BLaER1 (cell line): ENCODE results near the gene MLLT3.

Source experiments
- H3K27ac ChIP-seq: shearing (Covaris generic); formaldehyde crosslinking; 2 replicates; pipeline ENCODE4 v1.8.1; 2022
- H3K27me3 ChIP-seq: shearing (Covaris generic); formaldehyde crosslinking; 2 replicates; pipeline ENCODE4 v1.8.1; 2022
- H3K36me3 ChIP-seq: shearing (Covaris generic); formaldehyde crosslinking; 2 replicates; pipeline ENCODE4 v1.8.1; 2022
- H3K4me1 ChIP-seq: shearing (Covaris generic); formaldehyde crosslinking; 2 replicates; pipeline ENCODE4 v1.8.1; 2022
- H3K4me2 ChIP-seq: shearing (Covaris generic); formaldehyde crosslinking; 2 replicates; pipeline ENCODE4 v1.8.1; 2022
- H3K4me3 ChIP-seq: shearing (Covaris generic); formaldehyde crosslinking; 2 replicates; pipeline ENCODE4 v1.8.1; 2022
- H3K9ac ChIP-seq: shearing (Covaris generic); formaldehyde crosslinking; 2 replicates; pipeline ENCODE4 v1.8.1; 2022
- H3K9me3 ChIP-seq: shearing (Covaris generic); formaldehyde crosslinking; 2 replicates; pipeline ENCODE4 v1.8.1; 2022
- H4K20me1 ChIP-seq: shearing (Covaris generic); formaldehyde crosslinking; 2 replicates; pipeline ENCODE4 v1.8.1; 2022
- Cebpa-rat ChIP-seq: shearing (Covaris generic); IDR thresholded peaks from 2 replicates; pipeline ENCODE4 v1.8.1; 2022

MLLT3 gene

DNA sequence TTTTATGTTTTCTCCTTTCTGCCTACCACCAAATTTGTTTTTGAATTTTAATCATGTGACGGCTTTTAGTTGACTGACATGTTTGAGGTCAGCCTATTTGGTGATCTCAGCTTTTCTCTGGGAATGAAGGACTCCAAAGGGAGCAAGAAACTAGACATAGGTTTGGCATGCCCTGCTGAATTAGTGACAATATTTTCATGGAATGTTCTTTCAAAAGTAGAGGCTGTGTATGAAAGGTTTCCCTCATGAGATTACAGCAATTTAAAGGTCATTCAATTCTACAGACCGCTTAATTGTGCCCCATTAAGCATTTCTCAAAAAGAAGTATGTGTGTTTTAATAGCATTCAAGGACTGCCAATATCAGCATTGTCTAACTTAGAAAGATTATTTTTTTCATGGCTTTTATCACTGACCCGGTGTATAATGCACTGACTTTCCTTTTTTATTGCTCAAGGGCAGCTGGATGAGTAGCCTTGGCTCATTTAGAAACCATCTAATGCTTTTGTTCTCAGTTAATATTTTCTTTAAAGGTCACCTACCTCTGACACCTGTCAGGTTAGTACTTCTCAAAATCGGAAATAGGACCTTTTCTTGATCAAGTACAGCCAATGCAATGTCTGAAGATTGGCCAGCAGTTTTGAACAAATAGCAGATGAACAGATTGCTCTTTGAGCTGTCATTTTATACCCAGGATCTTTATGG, 8.1 kb upstream of the MLLT3 start:
- peaks cover 8% of the 10 kb centered on the region; the same call in 1 of the 2 replicates for H3K27me3 ChIP-seq
- H4K20me1 ChIP-seq, result no peaks in the 10 kb centered on the region
- H3K4me3 ChIP-seq, result no peak overlapping the region
- no peak overlapping the region for H3K9ac ChIP-seq
- no peak overlapping the region for H3K27ac ChIP-seq
- TF ChIP-seq Cebpa-rat, result no peak
- H3K4me1 ChIP-seq, result no peaks in the 10 kb centered on the region
- no peak overlapping the region for H3K4me2 ChIP-seq
- no peaks in the 10 kb centered on the region for H3K9me3 ChIP-seq
- no peaks in the 10 kb centered on the region for H3K36me3 ChIP-seq

DNA sequence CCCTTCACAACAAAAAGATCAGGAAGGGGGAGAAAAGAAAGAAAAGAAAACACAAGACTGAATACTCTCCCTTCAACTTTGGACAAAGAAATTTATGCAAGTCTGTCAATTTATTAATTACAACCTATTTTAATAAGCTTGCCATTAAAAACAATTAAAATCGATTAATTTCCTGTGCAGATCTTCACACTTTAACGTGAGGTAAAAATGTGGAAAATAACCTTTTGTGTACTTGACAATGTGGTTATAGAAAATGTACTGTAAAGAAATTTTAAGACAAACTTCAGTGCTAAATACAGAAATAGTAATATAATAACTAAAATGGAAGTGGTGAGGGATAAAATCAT, 2.7 kb upstream of the MLLT3 start:
- Histone ChIP-seq H3K4me3 (no peak overlapping the region), H3K27me3 (peaks cover 43% of the 10 kb centered on the region)

DNA sequence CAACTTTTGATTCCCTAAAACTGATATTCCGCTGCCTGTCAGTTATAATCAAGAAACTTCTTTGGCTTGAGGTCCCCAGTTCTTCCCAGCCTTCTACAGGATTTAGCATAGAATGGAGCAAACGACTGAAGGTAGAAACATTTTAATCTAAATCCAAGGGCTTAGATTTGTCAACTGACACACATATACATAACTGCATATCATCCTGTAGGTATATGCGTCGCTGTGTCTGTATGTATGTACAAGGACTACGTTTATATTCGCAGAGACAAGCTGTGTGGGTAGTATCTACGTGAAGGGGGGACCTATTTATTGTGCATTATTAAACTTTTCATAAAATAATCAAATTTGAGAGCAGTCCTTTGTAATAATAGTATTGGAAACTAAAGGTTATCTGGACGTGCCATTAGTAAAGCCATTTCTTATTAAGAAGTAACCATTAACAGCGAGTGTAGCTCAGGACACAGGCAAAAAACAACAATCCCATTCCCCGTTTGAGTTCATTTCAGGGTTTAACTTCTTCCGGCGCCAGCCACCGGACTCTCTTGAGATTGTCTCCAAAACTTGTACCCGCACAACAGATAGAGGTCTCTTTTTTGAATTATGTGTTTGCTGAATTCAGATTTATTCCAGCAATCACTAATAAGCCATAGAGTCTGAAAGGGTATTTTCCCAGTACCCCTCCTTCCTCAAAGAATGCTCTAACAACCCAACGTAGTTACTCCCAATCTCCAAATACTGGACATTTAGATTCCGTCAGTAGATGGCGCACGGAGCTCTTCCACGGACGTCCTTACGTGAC, 2.1 kb upstream of the MLLT3 start:
- peaks cover 37% of the 10 kb centered on the region for H4K20me1 ChIP-seq
- no peak overlapping the region for H3K27ac ChIP-seq
- TF ChIP-seq Cebpa-rat, result no peak
- H3K4me1 ChIP-seq, result peaks cover 41% of the 10 kb centered on the region
- no peak overlapping the region for H3K9ac ChIP-seq
- no peaks in the 10 kb centered on the region for H3K9me3 ChIP-seq
- peaks cover 47% of the 10 kb centered on the region for H3K27me3 ChIP-seq
- H3K4me2 ChIP-seq, result peak overlapping the region; percentile 98
- no peaks in the 10 kb centered on the region for H3K36me3 ChIP-seq
- 0 out of 2 replicates have a peak overlapping the region, but pooled peaks have one; percentile 27 for H3K4me3 ChIP-seq

More for the DNA sequence above, 2.7 kb upstream of the MLLT3 start:
- TF ChIP-seq Cebpa-rat, result no peak
- Histone ChIP-seq H3K4me1 (peaks cover 39% of the 10 kb centered on the region), H3K9ac (no peak overlapping the region), H4K20me1 (peaks cover 31% of the 10 kb centered on the region), H3K27ac (no peak overlapping the region), H3K36me3 (no peaks in the 10 kb centered on the region), H3K9me3 (no peaks in the 10 kb centered on the region), H3K4me2 (peak overlapping the region; percentile 56)

DNA sequence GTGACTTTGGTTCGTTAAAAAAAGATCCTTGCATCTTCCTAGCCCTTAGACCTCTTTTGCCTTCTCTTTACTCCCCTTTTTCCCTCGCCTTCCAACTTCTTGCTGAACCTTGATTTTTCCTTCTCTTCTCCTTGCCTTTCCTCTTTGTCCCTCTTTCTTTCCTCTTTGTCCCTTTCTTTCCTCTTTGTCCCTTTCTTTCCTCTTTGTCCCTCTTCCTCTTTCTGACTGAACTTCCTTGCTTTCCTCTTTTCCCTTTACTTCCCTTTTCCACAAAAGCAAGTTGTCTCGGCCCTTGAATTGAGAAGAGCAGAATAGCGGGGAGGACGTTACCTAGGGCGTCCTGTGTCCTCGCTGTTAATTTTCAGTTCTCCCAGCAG, 1.4 kb upstream of the MLLT3 start:
- H3K27me3 ChIP-seq, result peaks cover 53% of the 10 kb centered on the region

DNA sequence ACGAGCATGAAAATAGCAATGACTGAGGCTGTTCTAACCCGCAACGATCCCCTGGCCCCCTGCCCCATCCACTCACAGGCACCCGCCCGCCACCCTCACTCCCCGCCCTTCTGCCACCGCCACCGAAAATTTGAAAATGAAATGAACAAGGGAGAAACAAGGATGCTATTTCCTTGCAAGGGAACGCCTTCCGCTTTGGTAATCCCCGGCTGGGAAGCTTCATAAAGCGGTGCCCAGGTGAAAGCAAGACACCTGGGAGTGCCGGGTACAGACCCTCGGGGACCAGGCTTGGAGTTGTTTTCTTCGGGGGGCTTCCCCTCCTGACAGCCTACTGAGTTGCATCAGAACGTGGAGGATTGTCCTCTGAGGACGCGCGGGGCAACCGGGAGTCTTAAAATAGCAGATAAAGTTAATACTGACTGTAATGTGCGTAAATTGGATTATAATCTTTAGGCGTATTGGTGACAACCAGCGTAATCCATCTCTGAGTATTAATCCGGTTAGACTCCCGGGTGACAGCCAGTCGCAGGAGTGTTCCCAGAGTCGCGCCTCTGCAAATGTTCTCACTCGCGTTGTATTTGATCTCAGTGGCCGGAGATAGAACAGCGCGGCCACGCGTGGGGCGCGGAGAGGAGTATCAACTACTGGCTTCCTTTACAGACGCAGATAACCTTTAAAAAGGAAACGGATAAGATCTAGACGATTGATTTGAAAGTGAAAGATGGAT, 885 bp upstream of the MLLT3 start:
- H3K27me3 ChIP-seq, result peaks cover 59% of the 10 kb centered on the region
- H3K36me3 ChIP-seq, result no peaks in the 10 kb centered on the region
- H3K27ac ChIP-seq, result no peak overlapping the region
- no peaks in the 10 kb centered on the region for H3K9me3 ChIP-seq
- peak overlapping the region; percentile 98 for H3K4me2 ChIP-seq
- peaks cover 40% of the 10 kb centered on the region for H4K20me1 ChIP-seq
- no peak for TF ChIP-seq Cebpa-rat
- no peak overlapping the region for H3K9ac ChIP-seq
- H3K4me1 ChIP-seq, result peaks cover 41% of the 10 kb centered on the region
- peak overlapping the region; percentile 75 for H3K4me3 ChIP-seq

More for the DNA sequence above, 1.4 kb upstream of the MLLT3 start:
- no peaks in the 10 kb centered on the region for H3K36me3 ChIP-seq
- H3K4me3 ChIP-seq, result peak overlapping the region; percentile 75
- no peaks in the 10 kb centered on the region for H3K9me3 ChIP-seq
- H3K4me1 ChIP-seq, result peaks cover 41% of the 10 kb centered on the region
- H3K4me2 ChIP-seq, result peak overlapping the region; percentile 98
- TF ChIP-seq Cebpa-rat, result no peak
- H3K9ac ChIP-seq, result no peak overlapping the region
- no peak overlapping the region for H3K27ac ChIP-seq
- H4K20me1 ChIP-seq, result peaks cover 40% of the 10 kb centered on the region

DNA sequence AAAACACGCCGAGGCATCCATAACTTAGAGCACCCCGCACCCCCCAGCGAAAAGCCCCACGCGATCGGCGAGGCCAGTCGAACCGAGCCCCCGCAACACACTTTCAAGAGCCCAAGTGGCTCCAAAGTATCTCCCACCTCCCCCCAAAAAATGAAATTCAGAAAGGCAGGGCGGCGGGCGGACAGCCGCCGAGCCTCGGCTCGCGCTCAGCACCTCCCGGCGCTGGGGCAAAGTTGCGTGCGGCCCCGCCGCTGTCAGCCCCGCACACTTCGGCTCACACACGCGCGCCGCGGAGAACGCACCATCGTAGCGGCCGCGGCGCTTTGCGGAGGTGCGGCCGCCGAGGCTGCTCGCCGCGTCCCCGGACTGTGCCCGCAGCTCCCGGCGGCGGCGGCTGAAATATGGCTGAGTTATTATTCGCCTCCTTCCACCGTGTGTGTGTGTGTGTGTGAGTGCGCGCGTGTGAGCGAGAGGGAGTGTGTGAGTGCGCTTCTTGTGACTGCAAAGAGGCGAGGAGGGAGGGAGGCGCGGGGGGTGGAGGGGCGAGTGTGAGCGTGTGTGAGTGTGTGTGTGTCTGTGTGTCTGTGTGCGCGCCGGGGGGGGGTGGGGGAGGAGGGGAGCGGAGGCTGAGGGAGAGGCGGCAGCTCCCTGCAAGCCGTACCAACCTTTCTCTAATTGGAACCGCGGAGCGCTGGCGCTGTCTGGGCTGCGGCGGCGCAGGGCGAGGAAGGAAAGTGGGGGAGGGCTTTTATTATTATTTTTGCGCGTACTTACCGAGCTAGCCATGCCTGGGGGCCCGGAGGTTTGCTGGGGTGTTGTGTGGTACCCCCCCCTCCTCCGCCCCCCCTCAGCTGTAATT, 599 bp downstream of the MLLT3 start:
- H3K27me3 ChIP-seq, result peaks cover 65% of the 10 kb centered on the region
- H3K9ac ChIP-seq, result peak overlapping the region; percentile 58; the same call in 1 of the 2 replicates
- peak overlapping the region; percentile 98 for H3K4me2 ChIP-seq
- H3K36me3 ChIP-seq, result no peaks in the 10 kb centered on the region
- no peaks in the 10 kb centered on the region for H3K9me3 ChIP-seq
- no peak overlapping the region for H3K27ac ChIP-seq
- peaks cover 41% of the 10 kb centered on the region for H3K4me1 ChIP-seq
- peaks cover 40% of the 10 kb centered on the region for H4K20me1 ChIP-seq
- no peak for TF ChIP-seq Cebpa-rat
- peak overlapping the region; percentile 75 for H3K4me3 ChIP-seq

DNA sequence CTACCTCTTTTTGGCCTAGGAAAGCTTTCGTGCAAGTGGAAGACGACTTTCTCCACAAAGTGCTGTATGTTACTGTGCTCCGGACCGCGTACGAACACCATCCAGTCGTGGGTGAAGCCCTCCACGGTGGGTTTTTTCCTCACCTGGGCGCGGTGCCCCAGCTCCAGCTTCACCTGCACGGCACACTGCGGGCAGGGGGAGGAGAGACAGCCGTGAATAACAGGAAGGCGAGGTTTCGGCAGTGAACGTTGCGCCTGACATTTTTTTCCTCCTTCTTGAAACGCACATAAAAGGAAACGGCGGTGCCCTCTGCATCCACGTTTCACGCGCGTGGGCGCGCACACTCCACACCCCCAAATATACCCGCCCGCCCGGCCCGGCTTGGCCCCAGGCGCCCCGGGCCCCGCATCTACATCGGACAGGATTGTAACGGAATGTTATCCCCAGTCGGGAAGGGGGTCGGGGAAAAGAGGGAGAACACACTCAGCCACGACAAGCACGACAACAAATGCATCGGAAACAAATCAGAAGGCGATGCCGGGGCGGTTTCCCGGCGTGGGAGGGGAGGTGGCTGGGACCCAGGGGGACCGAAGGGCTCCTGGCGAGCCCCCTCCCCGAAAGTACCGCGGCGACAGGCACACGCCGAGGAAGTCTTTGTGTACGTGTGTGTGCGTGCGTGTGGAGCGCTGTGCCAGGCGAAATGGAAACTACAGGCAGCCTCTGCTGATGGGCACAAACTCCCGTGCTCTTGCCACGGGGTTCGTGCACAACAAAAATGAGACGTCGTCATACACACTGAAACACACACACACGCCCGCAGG, 1.4 kb downstream of the MLLT3 start:
- no peak for TF ChIP-seq Cebpa-rat
- Histone ChIP-seq H3K27me3 (peaks cover 65% of the 10 kb centered on the region), H3K4me1 (peaks cover 41% of the 10 kb centered on the region), H3K4me2 (peak overlapping the region; percentile 98), H3K9me3 (no peaks in the 10 kb centered on the region), H3K36me3 (no peaks in the 10 kb centered on the region), H4K20me1 (peaks cover 40% of the 10 kb centered on the region), H3K4me3 (peak overlapping the region; percentile 75), H3K9ac (peak overlapping the region; percentile 37; the same call in 1 of the 2 replicates), H3K27ac (no peak overlapping the region)

DNA sequence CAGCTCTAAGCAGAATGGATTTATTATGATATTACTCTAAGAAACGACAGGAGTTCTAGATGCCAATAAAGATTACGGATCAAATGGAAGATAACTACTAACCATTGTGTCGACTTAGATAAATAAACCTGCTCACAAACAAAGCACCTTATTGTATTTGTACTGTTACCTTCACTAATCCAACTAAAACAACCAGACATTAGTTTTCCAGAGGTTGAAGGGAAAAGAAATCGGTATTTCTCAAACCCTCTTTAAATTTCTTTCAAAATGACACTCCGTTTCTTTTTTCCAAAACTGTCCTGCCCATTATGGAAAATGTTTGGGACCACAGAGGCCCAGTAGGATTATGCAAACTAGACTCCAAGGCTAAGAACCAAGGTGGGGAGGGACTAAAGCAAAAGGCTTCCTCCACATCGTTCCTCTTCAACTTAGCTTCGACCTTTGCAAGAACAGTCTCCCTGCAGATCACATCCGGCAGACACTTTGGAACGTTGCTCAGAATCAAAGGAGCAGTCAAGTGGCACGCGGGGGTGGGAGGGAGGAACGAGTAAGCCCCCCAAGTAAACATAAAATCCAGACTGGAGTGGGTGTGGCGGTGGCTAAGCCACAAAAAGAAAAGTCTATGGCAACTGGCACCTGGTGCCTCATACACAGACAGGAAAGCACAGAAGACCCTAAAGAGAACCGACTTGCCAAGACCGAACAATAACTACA, 2.7 kb downstream of the MLLT3 start:
- peaks cover 64% of the 10 kb centered on the region for H3K27me3 ChIP-seq
- no peak overlapping the region for H3K4me3 ChIP-seq
- H3K36me3 ChIP-seq, result no peaks in the 10 kb centered on the region
- H3K9ac ChIP-seq, result no peak overlapping the region
- peaks cover 40% of the 10 kb centered on the region for H4K20me1 ChIP-seq
- no peaks in the 10 kb centered on the region for H3K9me3 ChIP-seq
- H3K4me2 ChIP-seq, result peak overlapping the region; percentile 98; the same call in 1 of the 2 replicates
- no peak for TF ChIP-seq Cebpa-rat
- peaks cover 38% of the 10 kb centered on the region for H3K4me1 ChIP-seq
- no peak overlapping the region for H3K27ac ChIP-seq
